ENCODE results near the gene PTPN14.

- TF ChIP-seq CTCF (IDR thresholded peaks at IDR 0.05), result no peak
- TF ChIP-seq POLR2A (IDR thresholded peaks at IDR 0.05), result no peak
Measured at GRCh38 chr1:214472364-214472763, 79.0 kb downstream of the PTPN14 start.

Data from lower leg skin (tissue), 3 donors.